Left lobe of liver (tissue), 2 donors: ENCODE results near the gene RPS21. TPM values are rescaled to one million over a fixed set of nuclear protein-coding genes. Genes with fewer than 3 reads are reported as not detected.
A peak's percentile ranks its signal among the peaks of the same experiment; 100 is the strongest.

Source experiments
- ATAC-seq: fragments of 200-7000 bp; cut with Tn5 transposase; one replicate; pipeline ENCODE4 v1.9.1; 2020; ENCODE audit warnings: mild to moderate bottlenecking, moderate library complexity
- DNase-seq: peaks from one replicate; pipeline ENCODE4 v3.0.0-alpha.2; 2020; ENCODE audit warnings: low spot score
- total RNA-seq: library from RNA; stranded (reverse); gene quantifications from one replicate; pipeline ENCODE4 v1.2.1, GENCODE V29; 2021
- donor health status: DM: no; HTN: no; CAD: no; lungs with moderate emphysema.
- donor health status: DM: no; HTN: yes; CAD: no.

RPS21 gene
- total RNA-seq, 1 donor from 2014 or later, result 432 TPM

- ATAC-seq (peak; percentile 91), DNase-seq (peak; percentile 80)
Observed at GRCh38 chr20:62376112-62377063, 10.5 kb upstream of the RPS21 start.

- DNase-seq (no peak), ATAC-seq (no peak)
Observed at GRCh38 chr20:62377064-62377461, 9.8 kb upstream of the RPS21 start.

GRCh38 chr20:62377615-62378178 is 9.2 kb upstream of the RPS21 start:
- ATAC-seq, result peak; percentile 21
- no peak for DNase-seq

- DNase-seq (no peak), ATAC-seq (no peak)
Observed at GRCh38 chr20:62378215-62378614, 8.7 kb upstream of the RPS21 start.

- ATAC-seq, result no peak
- no peak for DNase-seq
Observed at GRCh38 chr20:62381202-62381797, 5.6 kb upstream of the RPS21 start.

GRCh38 chr20:62381842-62382241 is 5.1 kb upstream of the RPS21 start:
- no peak for DNase-seq
- no peak for ATAC-seq

- DNase-seq (peak; percentile 78), ATAC-seq (peak; percentile 80)
Observed at GRCh38 chr20:62382306-62383198, 4.4 kb upstream of the RPS21 start.

- no peak for ATAC-seq
- no peak for DNase-seq
Observed at GRCh38 chr20:62387219-62387913, 463 bp downstream of the RPS21 start.

- ATAC-seq (no peak), DNase-seq (no peak)
Observed at GRCh38 chr20:62387933-62388635, 1.2 kb downstream of the RPS21 start.

GRCh38 chr20:62388839-62389600 is 2.1 kb downstream of the RPS21 start:
- no peak for ATAC-seq

GRCh38 chr20:62389601-62390087 is 2.7 kb downstream of the RPS21 start:
- DNase-seq, result no peak
- no peak for ATAC-seq

More at GRCh38 chr20:62388839-62389600, 2.1 kb downstream of the RPS21 start:
- DNase-seq, result no peak

GRCh38 chr20:62390317-62391164 is 3.6 kb downstream of the RPS21 start:
- DNase-seq (no peak), ATAC-seq (peak; percentile 1)

GRCh38 chr20:62391165-62392076 is 4.5 kb downstream of the RPS21 start:
- ATAC-seq (peak; percentile 75), DNase-seq (peak; percentile 89)

- no peak for DNase-seq
Observed at GRCh38 chr20:62392077-62392418, 5.1 kb downstream of the RPS21 start.

GRCh38 chr20:62392621-62393334 is 5.9 kb downstream of the RPS21 start:
- ATAC-seq, result no peak
- DNase-seq, result no peak

More at GRCh38 chr20:62392077-62392418, 5.1 kb downstream of the RPS21 start:
- ATAC-seq, result no peak

- DNase-seq (no peak), ATAC-seq (no peak)
Observed at GRCh38 chr20:62393335-62393665, 6.4 kb downstream of the RPS21 start.
